Loucy (cell line): ENCODE results near the gene AKR1B15.
"Not testable (repeated sequence)": the region's sequence is repeated elsewhere in the genome, so short reads cannot be mapped to it uniquely, and the experiment has no call there.

ENCODE experiments used
- H2AFZ ChIP-seq: fragments of 200-600 bp; sonication (generic); 2 replicates; pipeline ENCODE4 v1.6.0; 2016; ENCODE audit warnings: antibody characterized with exemption, mild to moderate bottlenecking, low read length, moderate library complexity
- H3F3A ChIP-seq: fragments of 200-600 bp; 2 replicates; pipeline ENCODE4 v1.6.0; 2016; ENCODE audit warnings: antibody characterized with exemption, low read depth, mild to moderate bottlenecking
- H3K27me3 ChIP-seq: fragments of 200-600 bp; sonication (generic); 2 replicates; pipeline ENCODE4 v1.6.1; 2014; ENCODE audit warnings: low read length, mild to moderate bottlenecking; ENCODE audit not compliant: insufficient read depth, poor library complexity, severe bottlenecking
- H3K36me3 ChIP-seq: fragments of 200-600 bp; sonication (generic); 2 replicates; pipeline ENCODE4 v1.6.1; 2016; ENCODE audit warnings: low read length; ENCODE audit not compliant: insufficient read depth
- H3K4me1 ChIP-seq: fragments of 200-600 bp; sonication (generic); 2 replicates; pipeline ENCODE4 v1.5.1; 2014; ENCODE audit warnings: low read length, mild to moderate bottlenecking; ENCODE audit not compliant: insufficient read depth, poor library complexity, severe bottlenecking
- H3K4me2 ChIP-seq: fragments of 200-600 bp; sonication (generic); 2 replicates; pipeline ENCODE4 v1.6.0; 2014; ENCODE audit warnings: antibody characterized with exemption, low read length, low read depth, mild to moderate bottlenecking; ENCODE audit not compliant: poor library complexity, severe bottlenecking
- H3K4me3 ChIP-seq: fragments of 200-600 bp; sonication (generic); 2 replicates; pipeline ENCODE4 v1.5.1; 2014; ENCODE audit warnings: low read length, mild to moderate bottlenecking, mixed read lengths; ENCODE audit not compliant: poor library complexity, severe bottlenecking
- H3K79me2 ChIP-seq: fragments of 200-600 bp; sonication (generic); 2 replicates; pipeline ENCODE4 v1.6.1; 2014; ENCODE audit warnings: low read length; ENCODE audit not compliant: insufficient read depth
- H3K9ac ChIP-seq: fragments of 200-600 bp; sonication (generic); 2 replicates; pipeline ENCODE4 v1.6.0; 2014; ENCODE audit warnings: mild to moderate bottlenecking, low read depth, low read length, moderate library complexity; ENCODE audit not compliant: poor library complexity, severe bottlenecking
- H3K9me2 ChIP-seq: fragments of 200-600 bp; sonication (generic); replicated peaks from 2 replicates; pipeline ENCODE4 v1.6.1; 2016; ENCODE audit warnings: low read depth, low read length, mixed read lengths
- H3K9me3 ChIP-seq: fragments of 200-600 bp; sonication (generic); 2 replicates; pipeline ENCODE4 v1.6.1; 2014; ENCODE audit warnings: mild to moderate bottlenecking, antibody characterized with exemption, low read length, low read depth; ENCODE audit not compliant: insufficient read depth
- H4K20me1 ChIP-seq: fragments of 200-600 bp; sonication (generic); 2 replicates; pipeline ENCODE4 v1.6.0; 2014; ENCODE audit warnings: antibody characterized with exemption, low read length, mild to moderate bottlenecking; ENCODE audit not compliant: insufficient read depth, poor library complexity, severe bottlenecking
- CTCF ChIP-seq: fragments of 200-600 bp; sonication (generic); conservative IDR thresholded peaks from 2 replicates; pipeline ENCODE4 v1.5.1; 2014; ENCODE audit warnings: mild to moderate bottlenecking, antibody characterized with exemption, low read length
- EZH2phosphoT487 ChIP-seq: fragments of 200-600 bp; IDR thresholded peaks from 2 replicates; pipeline ENCODE4 v1.6.1; 2018; ENCODE audit warnings: antibody characterized with exemption, mild to moderate bottlenecking, moderate library complexity, borderline replicate concordance

AKR1B15 gene

GRCh38 chr7:134558370-134558769 is 9.5 kb downstream of the AKR1B15 start:
- H4K20me1 ChIP-seq, result no peaks in the 10 kb centered on the region
- H3K27me3 ChIP-seq, result no peaks in the 10 kb centered on the region
- H3K4me3 ChIP-seq, result no peak overlapping the region
- H2AFZ ChIP-seq, result no peak overlapping the region
- no peaks in the 10 kb centered on the region for H3K4me1 ChIP-seq
- H3K9me3 ChIP-seq, result no peaks in the 10 kb centered on the region
- no peak for TF ChIP-seq EZH2phosphoT487
- no peak for TF ChIP-seq CTCF
- no peak overlapping the region for H3K4me2 ChIP-seq
- H3F3A ChIP-seq, result no peaks in the 10 kb centered on the region
- H3K9ac ChIP-seq, result no peak overlapping the region
- no peaks in the 10 kb centered on the region for H3K9me2 ChIP-seq
- no peaks in the 10 kb centered on the region for H3K36me3 ChIP-seq
- no peaks in the 10 kb centered on the region for H3K79me2 ChIP-seq

GRCh38 chr7:134561616-134562015 is 12.7 kb downstream of the AKR1B15 start:
- H3K9ac ChIP-seq, H3F3A ChIP-seq, H3K4me2 ChIP-seq, H2AFZ ChIP-seq, H3K4me3 ChIP-seq, H3K36me3 ChIP-seq, H3K9me3 ChIP-seq, H4K20me1 ChIP-seq, H3K9me2 ChIP-seq, H3K79me2 ChIP-seq, H3K4me1 ChIP-seq, H3K27me3 ChIP-seq: not testable (repeated sequence)

GRCh38 chr7:134562136-134562535 is 13.2 kb downstream of the AKR1B15 start:
- Histone ChIP-seq H3F3A (no peaks in the 10 kb centered on the region), H3K4me2 (no peak overlapping the region), H3K9ac (no peak overlapping the region), H3K36me3 (no peaks in the 10 kb centered on the region), H3K79me2 (no peaks in the 10 kb centered on the region), H3K4me3 (no peak overlapping the region), H2AFZ (no peak overlapping the region), H3K27me3 (no peaks in the 10 kb centered on the region), H3K4me1 (no peaks in the 10 kb centered on the region), H4K20me1 (no peaks in the 10 kb centered on the region), H3K9me2 (no peaks in the 10 kb centered on the region), H3K9me3 (0 out of 2 replicates have a peak, but pooled peaks cover 2% of the 10 kb centered on the region)
- TF ChIP-seq EZH2phosphoT487 (no peak), CTCF (no peak)

GRCh38 chr7:134563398-134563749 is 14.5 kb downstream of the AKR1B15 start:
- not testable (repeated sequence) for H3K27me3 ChIP-seq, H3K4me3 ChIP-seq, H3K9ac ChIP-seq, H3K9me3 ChIP-seq, H3K4me2 ChIP-seq, H2AFZ ChIP-seq, H4K20me1 ChIP-seq, H3K4me1 ChIP-seq, H3K9me2 ChIP-seq, H3F3A ChIP-seq, H3K36me3 ChIP-seq, H3K79me2 ChIP-seq
